Left renal pelvis (tissue), 4 donors: ENCODE results near the gene RALGPS1. TPM values are rescaled to one million over a fixed set of nuclear protein-coding genes. Genes with fewer than 3 reads are reported as not detected.

Source experiments
- DNase-seq, 4 donors: peaks; one replicate each; pipeline ENCODE4 v3.0.0-alpha.2; 2013; ENCODE audit warnings: low read depth in 4 of 4, low spot score in 3 of 4
- polyA plus RNA-seq, 4 donors: library from polyadenylated mRNA; unstranded; fragments of 120-200 nt; gene quantifications; one replicate each; pipeline ENCODE4 v1.2.1, GENCODE V29; 2013; ENCODE audit not compliant: insufficient read length in 4 of 4

RALGPS1 gene
- polyA plus RNA-seq, 4 donors: 9.2 to 27.6 (median 24.5) TPM

DNA sequence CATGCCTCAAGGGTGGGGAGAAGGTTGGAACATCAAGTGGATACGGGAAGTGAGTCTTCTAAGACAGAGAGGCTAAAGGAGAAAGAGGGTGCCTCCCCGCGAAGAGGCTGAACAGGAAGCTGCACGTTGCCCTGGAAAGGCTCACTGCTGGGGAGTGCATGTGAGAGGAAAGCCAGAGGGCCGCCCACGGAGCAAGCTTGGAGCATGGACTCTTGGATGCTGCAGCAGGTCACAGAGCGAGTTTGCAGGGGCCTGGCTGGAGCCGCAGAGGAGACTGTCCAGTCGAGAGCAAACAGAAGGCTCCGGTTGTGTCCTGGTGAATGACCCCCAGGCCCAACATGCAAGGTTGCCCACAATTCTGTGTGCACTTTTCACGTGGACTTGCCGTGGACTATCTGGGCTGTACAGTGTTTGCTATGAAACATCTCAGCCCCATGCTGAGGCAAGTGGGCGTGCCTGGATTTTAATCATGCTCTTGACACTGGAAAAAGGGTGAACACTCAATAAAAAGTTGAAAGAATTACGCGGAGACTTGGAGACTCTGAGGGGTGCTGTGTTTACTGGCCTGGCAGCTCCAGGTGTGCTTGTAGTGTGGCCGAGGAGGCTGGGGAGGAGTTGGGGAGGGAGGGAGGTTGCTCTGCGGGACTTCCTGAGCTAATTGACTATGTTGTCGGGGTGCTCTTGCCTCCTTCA, 295.5 kb downstream of the RALGPS1 start:
- no peak for DNase-seq

- no peak for DNase-seq
These were observed 296.5 kb downstream of the RALGPS1 start for GRCh38 chr9:127210851-127211730.

DNA sequence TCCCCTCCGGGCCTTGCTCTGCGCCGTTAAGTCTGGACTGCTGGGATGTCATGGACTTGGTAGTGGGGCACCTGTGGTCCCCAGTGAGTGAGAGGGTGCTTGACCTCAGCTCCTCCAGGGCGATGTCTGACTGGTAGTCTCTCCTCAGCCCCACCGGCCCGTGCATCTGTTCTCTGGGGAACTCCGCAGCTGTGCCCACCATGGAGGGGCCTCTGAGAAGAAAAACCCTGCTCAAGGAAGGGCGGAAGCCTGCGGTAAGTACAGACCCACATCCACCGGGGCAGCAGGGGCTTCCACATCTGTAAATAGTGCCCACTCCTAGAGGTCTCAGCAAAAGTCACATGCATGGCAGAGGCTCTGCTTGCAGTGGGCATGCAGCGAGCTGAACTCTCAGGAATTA, 297.4 kb downstream of the RALGPS1 start:
- DNase-seq: no peak

DNA sequence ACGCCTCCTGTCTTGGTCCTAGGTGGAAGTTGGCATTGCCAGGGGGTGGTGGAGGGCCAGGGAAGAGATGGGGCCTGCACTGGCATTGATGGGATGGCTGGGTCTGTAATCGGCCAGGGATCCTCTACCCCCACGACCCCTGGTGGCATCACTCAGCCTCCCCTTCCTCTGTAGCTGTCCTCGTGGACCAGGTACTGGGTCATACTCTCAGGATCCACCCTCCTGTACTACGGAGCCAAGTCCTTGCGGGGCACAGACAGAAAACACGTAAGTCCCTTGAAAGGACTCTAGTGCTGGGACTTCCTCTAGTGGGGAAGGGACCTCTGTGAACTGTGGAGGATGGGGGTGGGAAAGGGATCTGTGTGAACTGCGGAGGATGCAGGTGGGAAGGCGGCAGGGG, 297.9 kb downstream of the RALGPS1 start:
- DNase-seq: no peak

DNA sequence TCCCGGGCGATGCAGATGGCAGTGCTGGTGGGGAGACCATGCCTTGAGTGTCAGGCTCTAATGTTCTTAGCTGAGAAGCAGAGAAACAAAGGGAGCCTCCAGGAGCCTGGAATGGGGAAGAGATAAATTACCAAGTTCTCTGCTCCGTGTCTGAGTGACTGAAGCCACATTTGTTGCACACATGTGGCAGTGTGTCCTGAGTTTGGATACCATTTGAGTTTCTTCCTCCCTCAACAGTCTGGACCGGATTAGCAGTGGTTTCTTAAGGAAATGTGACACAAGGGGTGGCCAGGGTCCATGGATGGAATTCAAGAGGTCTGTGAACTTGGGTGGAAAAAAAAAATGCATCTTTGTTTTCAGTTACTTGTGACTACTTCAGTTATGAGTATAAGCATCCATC, 299.3 kb downstream of the RALGPS1 start:
- DNase-seq: no peak

- DNase-seq: peak in 1 of 4 donors; percentile 42
These were observed 300.1 kb downstream of the RALGPS1 start for GRCh38 chr9:127214421-127215267.

DNA sequence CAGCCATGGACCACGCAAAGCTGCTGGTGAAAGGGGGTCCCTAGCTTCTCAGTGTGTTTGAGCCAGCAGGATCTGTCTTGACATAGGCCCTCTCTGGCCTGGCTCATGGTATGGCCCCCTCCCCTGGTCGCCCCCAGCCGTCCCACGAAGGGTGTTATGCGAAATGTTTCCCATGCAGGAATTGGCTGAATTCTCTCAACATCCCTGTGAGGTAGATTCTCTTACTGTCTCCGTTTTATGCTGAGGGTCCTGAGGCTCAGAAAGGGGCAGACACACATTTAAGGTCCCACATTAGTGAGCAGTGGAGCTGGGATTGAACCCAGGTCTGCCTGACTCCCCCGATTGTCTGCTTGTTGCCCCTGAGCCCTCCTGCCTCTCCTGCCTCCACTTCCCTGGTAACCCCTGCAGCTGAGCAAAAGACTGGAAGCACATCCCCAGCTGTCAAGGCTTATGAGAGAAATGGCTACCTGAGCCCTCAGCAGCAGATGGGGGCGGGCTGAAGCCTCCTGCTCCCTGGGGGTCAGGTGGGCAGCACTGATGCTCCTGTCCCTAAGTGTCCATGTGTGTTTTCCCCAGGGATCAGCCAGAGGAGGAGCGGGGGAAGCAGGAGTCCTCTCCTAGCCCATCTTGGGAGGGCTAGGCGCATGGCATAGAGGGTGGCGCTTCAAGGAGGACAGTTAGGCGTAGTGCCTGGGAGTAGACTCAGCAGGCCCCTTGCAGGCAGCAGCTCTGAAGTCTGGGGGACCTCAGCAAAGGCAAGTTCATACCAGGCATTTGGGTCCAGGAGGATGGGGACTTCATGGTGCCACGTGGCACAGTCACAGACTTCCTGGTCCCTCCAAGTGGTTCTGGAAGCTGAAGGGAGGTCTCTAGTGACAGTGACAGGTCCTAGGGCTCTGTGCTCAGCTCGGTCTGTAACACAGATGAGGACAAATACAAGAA, 301.0 kb downstream of the RALGPS1 start:
- no peak for DNase-seq

GRCh38 chr9:127216210-127216887, 301.8 kb downstream of the RALGPS1 start:
- DNase-seq: no peak

DNA sequence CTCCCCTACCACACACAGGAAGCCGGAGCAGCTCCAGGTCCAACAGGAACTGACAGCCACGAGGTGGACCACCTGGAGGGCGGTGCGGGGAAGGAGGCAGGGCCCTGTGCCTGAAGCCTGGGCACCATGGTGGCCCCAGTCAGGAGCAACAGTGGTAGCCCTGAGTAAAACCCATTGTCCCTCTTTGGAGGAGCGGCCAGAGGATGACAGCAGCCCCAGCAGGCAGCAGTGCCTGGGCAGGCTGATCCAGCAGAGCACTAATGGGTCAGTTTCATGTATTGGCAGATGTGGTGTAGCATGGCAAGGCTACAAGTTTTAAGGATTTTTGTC, 302.3 kb downstream of the RALGPS1 start:
- no peak for DNase-seq

DNA sequence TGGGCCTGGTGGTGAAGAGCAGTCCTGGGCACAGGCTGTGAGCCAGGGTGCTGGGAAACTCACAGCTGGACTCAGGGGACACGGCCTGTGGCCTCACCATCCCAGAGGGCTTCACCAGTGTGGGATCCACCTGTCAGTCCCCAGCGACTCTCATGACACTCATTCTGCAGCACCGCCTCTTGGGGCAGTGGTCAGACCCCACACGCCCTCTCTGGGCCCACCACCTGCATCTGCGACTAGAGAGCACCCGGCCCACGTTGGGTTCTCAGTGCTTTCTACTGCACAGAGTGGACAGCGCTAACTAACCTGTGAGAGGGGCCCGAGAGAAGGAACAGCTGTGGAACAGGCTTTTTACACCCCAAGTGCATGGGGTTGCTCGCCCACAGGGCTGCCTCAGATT, 304.2 kb downstream of the RALGPS1 start:
- no peak for DNase-seq

DNA sequence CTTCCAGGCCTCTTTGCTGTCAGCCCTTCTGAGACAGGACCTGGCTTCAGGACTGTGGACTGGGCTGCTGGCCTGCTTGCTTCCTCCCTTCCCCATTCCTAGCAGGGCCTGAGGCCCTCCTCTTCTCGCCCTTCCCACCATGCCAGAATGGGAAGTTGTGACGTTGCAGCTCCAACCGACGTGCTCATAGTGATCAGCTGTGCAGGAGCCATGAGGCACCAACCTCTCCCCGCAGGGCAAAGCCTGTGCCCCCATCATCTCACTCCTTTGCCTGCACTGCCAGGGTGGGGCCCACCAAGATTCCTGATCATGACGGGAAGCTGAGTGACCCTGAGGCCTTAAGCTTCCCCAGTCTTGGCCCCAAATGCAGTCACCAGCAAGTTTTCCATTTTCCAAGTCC, 304.9 kb downstream of the RALGPS1 start:
- no peak for DNase-seq

- DNase-seq: no peak
These were observed 307.1 kb downstream of the RALGPS1 start for GRCh38 chr9:127221695-127222094.

- DNase-seq: no peak
These were observed 308.0 kb downstream of the RALGPS1 start for GRCh38 chr9:127222388-127223095.

- DNase-seq: no peak
These were observed 308.7 kb downstream of the RALGPS1 start for GRCh38 chr9:127223266-127223665.

DNA sequence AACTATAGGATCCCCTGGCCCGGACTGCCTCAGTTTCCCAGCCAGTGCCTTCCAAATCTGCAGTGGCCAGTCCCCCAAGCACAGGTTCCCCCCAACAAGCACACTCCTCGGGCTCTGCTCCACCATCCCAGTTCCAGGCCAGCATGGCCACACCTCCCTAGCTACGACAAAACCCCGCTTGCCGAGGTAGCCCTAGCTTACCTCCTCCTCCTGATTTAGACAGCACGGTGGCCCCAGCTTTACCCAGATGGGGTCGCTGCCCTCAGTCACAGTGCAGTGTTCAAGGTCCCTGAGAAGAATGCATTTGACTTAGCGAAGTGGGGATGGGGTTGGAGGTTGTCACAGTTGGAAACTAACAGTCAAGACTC, 309.2 kb downstream of the RALGPS1 start:
- DNase-seq: no peak

DNA sequence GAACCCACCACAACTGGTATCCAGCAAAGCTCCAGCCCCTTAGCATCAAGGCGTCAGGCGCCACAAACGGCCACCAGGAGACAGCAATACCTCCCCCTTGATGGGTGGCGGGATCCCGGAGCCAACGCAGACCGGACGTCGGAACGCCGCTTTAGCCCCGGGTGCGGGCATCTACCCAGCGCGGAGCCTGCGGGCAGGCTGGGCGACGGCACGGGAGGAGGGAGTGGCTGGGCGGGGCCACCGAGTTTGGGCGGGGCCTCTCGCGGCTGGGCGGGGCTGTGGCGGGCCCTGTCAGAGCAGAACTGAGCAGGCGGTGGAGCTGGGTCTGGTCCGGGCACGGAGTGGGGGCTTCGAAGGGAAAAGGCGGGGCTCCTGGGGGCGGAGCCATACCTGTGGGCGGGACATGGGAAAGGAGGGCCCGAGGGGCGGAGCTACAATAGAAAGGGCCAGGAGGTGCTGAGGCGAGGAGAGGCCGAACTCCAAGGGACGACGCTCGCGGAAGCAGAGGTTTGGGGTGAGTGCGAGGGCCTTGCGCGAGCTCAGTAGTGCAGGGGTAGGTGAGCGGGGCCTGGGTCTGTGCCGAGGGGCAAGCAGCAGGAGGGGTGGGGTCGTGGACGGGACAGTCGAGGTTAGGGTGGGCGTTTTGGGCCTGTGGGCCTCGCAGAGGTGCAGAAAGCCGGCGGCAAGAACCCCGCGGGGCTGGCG, 309.7 kb downstream of the RALGPS1 start:
- peak; percentile 67 to 82 (median 68) for DNase-seq

DNA sequence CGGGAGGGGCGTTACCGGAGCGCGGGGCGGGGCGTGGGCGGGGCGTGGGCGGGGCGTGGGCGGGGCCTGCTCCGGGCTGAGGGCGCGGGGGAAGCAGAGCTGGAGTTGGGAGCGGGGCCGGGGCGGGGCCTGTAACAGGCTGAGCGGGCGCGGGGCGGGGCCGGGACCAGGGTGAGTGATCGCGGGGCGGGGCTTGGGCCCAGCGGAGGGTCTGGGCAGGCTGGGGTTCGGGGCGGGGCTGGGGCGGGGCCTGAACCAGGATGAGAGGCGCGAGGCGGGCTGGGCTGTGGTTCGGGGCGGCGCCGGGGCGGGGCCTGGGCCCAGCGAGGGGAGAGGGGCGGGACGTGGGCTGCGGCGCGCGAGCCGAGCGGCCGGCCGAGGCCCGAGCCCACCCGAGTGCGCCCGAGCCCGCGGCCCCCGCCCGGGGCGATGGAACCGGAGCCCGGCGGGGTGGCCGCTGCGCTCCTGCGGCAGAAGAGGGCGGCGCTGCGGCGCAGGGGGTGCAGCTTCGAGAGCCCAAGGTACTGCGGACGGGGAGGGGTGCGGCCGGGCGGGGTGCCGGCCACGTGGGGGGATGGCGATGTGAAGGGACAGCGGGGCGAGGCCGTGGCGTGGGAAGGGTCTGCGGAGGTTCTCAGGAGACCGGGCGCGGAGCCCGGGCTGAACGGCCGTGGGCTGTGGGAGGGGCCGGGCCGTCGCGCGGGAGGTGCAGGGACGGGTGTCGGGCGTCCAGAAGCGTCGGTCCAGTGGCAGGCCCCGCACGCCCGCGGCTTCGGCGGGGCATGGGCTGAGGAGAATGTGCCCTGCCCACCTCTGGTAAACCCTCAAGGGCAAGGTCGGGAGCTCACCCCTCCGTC, 310.5 kb downstream of the RALGPS1 start:
- peak in 3 of 4 donors; percentile 83 to 86 (median 86) for DNase-seq
